ENCODE data around the gene YJU2. TPM values are rescaled to one million over a fixed set of nuclear protein-coding genes. Genes with fewer than 3 reads are reported as not detected.

Gene YJU2
- total and polyA plus RNA-seq, 2 of the 13 experiments (the other 11 are each of a cell fraction or from before 2014, with no cell fraction given), result 9.3 to 17.9 TPM

GRCh38 chr19:4297901-4298809 is 51.3 kb downstream of the YJU2 start (continued):
- no peak for TF ChIP-seq ZBTB46 (CRISPR knock-in tag; IDR thresholded peaks at IDR 0.05; ENCODE audit: borderline replicate concordance)
- no peak for TF ChIP-seq MYPOP (CRISPR knock-in tag; IDR thresholded peaks at IDR 0.05)
- TF ChIP-seq SMARCE1 (IDR thresholded peaks at IDR 0.05; ENCODE audit: borderline replicate concordance), result no peak
- TF ChIP-seq ZNF691 (CRISPR knock-in tag; IDR thresholded peaks at IDR 0.05; ENCODE audit: borderline replicate concordance, low read depth), result 0 out of 2 replicates have a peak, but pooled peaks have one; percentile 55
- TF ChIP-seq RAD21 (CRISPR knock-in tag; IDR thresholded peaks at IDR 0.05), result peak; percentile 53; the same call in 1 of the 2 replicates
- TF ChIP-seq MIER2 (CRISPR knock-in tag; IDR thresholded peaks at IDR 0.05), result no peak
- no peak for TF ChIP-seq ZBTB40 (IDR thresholded peaks at IDR 0.05)
- 0 out of 2 replicates have a peak, but pooled peaks have one; percentile 21 for TF ChIP-seq ZBTB40 (CRISPR knock-in tag; IDR thresholded peaks at IDR 0.05)
- TF ChIP-seq NR2F2 (IDR thresholded peaks at IDR 0.05; ENCODE audit: borderline replicate concordance, low read depth), result no peak
- no peak for TF ChIP-seq MXD3 (CRISPR knock-in tag; IDR thresholded peaks at IDR 0.05)
- TF ChIP-seq WIZ (CRISPR knock-in tag; IDR thresholded peaks at IDR 0.05), result no peak
- no peak for TF ChIP-seq GZF1 (CRISPR knock-in tag; IDR thresholded peaks at IDR 0.05)
